Kidney (tissue), 14 donors: ENCODE results near the gene VPREB1. TPM values are rescaled to one million over a fixed set of nuclear protein-coding genes. Genes with fewer than 3 reads are reported as not detected.
"Not testable (repeated sequence)": the region's sequence is repeated elsewhere in the genome, so short reads cannot be mapped to it uniquely, and the experiment has no call there.

Source experiments
- DNase-seq, 5 donors: peaks; one replicate each; pipeline ENCODE4 v3.0.0-alpha.2; 2013 to 2020
- FAIRE-seq: peaks from 2 replicates; lab custom pipeline; 2012; peaks lifted over from hg19 to GRCh38; lab: Jason Lieb, UNC
- H3K27ac ChIP-seq, 2 donors: one replicate each; pipeline ENCODE4 v1.7.0; 2013; ENCODE audit warnings: low read depth in 2 of 2, low read length in 2 of 2, inconsistent platforms in 1 of 2
- H3K27me3 ChIP-seq: one replicate; pipeline ENCODE4 v1.7.1; 2013; ENCODE audit warnings: low read length, inconsistent platforms; ENCODE audit not compliant: control insufficient read depth, insufficient read depth
- H3K36me3 ChIP-seq, 3 donors: one replicate each; pipeline versions ENCODE4 v1.7.0 to v1.7.1; 2013; ENCODE audit warnings: low read length in 3 of 3, control low read depth in 1 of 3, inconsistent platforms in 1 of 3; ENCODE audit not compliant: insufficient read depth in 3 of 3, control insufficient read depth in 2 of 3
- H3K4me1 ChIP-seq, 3 donors: one replicate each; pipeline versions ENCODE4 v1.7.0 to v1.7.1; 2013; ENCODE audit warnings: low read length in 3 of 3, inconsistent platforms in 1 of 3, low read depth in 1 of 3; ENCODE audit not compliant: control insufficient read depth in 2 of 3, insufficient read depth in 2 of 3
- H3K4me3 ChIP-seq, 3 donors: one replicate each; pipeline versions ENCODE4 v1.7.0 to v1.8.1; 2013; ENCODE audit warnings: low read length in 3 of 3, control low read depth in 1 of 3, inconsistent platforms in 1 of 3
- H3K9ac ChIP-seq, 3 donors: one replicate each; pipeline versions ENCODE4 v1.7.0 to v1.7.1; 2013; ENCODE audit warnings: low read length in 3 of 3, control low read depth in 1 of 3, inconsistent platforms in 1 of 3
- H3K9me3 ChIP-seq, 3 donors: one replicate each; pipeline versions ENCODE4 v1.7.0 to v1.7.1; 2013; ENCODE audit warnings: low read length in 3 of 3, control low read depth in 1 of 3, inconsistent platforms in 1 of 3; ENCODE audit not compliant: control insufficient read depth in 2 of 3, insufficient read depth in 1 of 3
- intact Hi-C: fragments of 100-400 bp; cut with DNase I; formaldehyde crosslinking; loops from one replicate; pipeline ENCODE4 v1.11.1; 2022
- polyA plus RNA-seq: library from polyadenylated mRNA; stranded (reverse); fragments of 350-450 nt; fragmentation: Illumina TruSeq; extraction: RNeasy Lipid Tissue Mini Kit (QIAGEN cat#74804); gene quantifications from one replicate; pipeline ENCODE4 v1.2.3, GENCODE V29; 2014; ENCODE audit warnings: low read depth, low replicate concordance; ENCODE audit not compliant: insufficient read depth
- total RNA-seq: library from RNA; stranded (reverse); fragmentation: NEBNext Ultra II Directional; extraction: Animal tissue kit (Norgen Biotek cat#: 25700); gene quantifications from one replicate; pipeline ENCODE4 v1.2.1, GENCODE V29; 2021
- TF ChIP-seq, protein P1 (sequence below): IDR thresholded peaks from 3 replicates; pipeline ENCODE4 v1.5.1; 2012; ENCODE audit warnings: mild to moderate bottlenecking, moderate library complexity, borderline replicate concordance; ENCODE audit not compliant: insufficient read depth; ENCODE audit errors: extremely low read depth
- donor health status: control.
- donor health status: control.
- donor health status: control.
- donor health status: control.
- donor health status: control.
- donor health status: DM: yes; HTN: yes; CAD: no.
- donor health status: Normal renal cell carcinoma (clear cell type).

The VPREB1 gene
- total and polyA plus RNA-seq, 2 donors from 2014 or later = not detected

DNA sequence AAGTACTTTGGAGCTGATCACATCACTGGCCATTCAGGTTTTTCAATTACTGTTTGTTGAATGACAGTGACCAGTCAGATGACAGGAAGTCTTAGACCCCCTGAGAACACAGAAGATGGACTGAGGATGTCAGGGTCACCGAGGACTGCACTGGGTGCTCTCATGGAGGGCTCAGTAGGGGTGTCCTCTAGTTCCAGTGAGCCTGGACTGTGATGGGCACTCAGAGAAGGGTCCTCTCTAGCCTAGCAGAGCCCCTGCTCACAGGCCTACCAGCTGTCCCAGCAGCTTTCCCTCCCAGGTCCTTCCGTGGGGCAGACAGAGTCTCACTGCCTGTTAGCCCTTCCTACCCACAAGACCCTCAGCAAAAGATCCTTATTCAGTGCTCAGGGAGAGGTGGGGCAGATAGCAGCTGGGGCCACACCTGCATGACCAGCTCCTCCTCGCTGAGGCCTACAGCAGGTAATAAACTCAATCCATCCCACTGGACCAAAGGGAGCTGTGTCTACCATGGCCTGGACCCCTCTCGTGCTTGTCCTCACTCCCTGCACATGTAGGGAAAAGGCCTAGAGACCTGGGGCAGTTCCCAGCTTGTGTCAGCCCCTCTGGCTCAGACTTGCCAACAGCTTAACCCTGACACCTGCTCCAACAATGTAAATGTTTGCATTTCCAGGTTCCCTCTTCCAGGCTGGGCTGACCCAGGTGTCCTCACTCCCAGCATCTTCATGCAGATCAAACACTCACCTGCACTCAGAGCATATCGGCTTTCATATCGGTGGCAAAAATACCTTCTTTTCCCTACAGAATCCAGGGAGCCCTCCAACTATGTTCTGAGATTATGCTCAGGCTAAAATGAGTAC is 25.2 kb upstream of the VPREB1 start:
- Histone ChIP-seq H3K9me3 (no peaks in the 10 kb centered on the region), H3K36me3 (no peaks in the 10 kb centered on the region), H3K27me3 (no peaks in the 10 kb centered on the region), H3K4me3 (no peak overlapping the region), H3K4me1 (no peaks in the 10 kb centered on the region), H3K27ac (no peak overlapping the region), H3K9ac (no peak overlapping the region)
- DNase-seq = no peak
- intact Hi-C loops = no loop called here
- no peak for FAIRE-seq
- TF ChIP-seq, protein P1, sequence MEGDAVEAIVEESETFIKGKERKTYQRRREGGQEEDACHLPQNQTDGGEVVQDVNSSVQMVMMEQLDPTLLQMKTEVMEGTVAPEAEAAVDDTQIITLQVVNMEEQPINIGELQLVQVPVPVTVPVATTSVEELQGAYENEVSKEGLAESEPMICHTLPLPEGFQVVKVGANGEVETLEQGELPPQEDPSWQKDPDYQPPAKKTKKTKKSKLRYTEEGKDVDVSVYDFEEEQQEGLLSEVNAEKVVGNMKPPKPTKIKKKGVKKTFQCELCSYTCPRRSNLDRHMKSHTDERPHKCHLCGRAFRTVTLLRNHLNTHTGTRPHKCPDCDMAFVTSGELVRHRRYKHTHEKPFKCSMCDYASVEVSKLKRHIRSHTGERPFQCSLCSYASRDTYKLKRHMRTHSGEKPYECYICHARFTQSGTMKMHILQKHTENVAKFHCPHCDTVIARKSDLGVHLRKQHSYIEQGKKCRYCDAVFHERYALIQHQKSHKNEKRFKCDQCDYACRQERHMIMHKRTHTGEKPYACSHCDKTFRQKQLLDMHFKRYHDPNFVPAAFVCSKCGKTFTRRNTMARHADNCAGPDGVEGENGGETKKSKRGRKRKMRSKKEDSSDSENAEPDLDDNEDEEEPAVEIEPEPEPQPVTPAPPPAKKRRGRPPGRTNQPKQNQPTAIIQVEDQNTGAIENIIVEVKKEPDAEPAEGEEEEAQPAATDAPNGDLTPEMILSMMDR = no peak

DNA sequence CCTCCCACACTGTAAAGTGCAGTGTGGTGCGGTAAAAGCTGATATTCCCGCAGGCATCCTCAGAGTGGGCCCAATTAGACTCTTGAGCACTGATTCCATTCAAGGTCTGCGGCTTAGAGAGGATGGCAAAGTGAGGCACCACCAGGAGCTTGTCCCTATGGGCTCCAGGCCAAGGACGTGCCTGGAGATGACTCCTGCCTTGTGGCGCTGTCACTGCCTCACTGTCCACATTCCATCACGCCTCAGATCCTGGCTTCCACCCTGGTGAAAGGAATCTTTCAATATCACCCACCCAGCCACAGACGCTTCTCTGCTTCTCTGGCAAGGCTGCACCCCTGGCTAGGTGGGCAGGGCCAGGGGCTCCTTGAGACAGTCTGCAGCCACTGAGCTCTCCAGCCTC is 23.5 kb upstream of the VPREB1 start:
- H3K27ac ChIP-seq, intact Hi-C loops, DNase-seq, H3K27me3 ChIP-seq, H3K36me3 ChIP-seq, H3K9ac ChIP-seq, FAIRE-seq, H3K4me3 ChIP-seq, H3K9me3 ChIP-seq, H3K4me1 ChIP-seq: not testable (repeated sequence)

DNA sequence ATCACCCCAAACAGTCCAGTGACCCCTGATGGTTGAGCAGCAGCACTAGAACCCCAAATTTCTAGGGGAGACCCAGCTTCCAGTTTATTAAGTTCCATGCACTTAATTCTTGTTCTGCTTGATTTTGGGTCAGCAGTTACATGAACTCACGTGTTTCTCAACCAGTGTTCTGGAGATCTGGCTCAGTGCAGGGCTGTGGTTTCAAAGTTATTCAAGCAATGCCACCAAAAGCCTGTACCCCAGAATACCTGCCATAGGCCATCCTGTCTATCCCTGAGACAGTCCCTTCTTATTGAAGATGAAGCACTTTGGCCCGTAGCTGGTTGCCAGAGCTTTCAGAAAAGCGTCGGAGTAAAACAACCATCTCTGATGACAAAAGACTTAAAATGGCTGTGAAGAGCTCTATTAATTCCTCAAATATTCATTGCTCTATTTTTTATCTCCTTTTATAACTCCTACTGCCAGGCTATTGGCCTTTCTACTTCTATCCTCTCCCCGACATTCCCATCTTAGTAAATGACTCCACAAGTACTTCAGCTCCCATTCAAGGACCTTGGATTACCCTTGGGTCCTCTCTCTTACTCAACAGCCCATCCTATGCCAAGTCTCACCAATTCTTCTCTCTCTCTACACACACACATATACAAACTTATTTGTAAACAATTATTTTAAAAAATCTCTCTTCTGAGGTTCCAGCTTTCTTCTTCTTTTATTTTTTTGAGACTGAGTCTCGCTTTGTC is 18.0 kb upstream of the VPREB1 start:
- DNase-seq = no peak
- Histone ChIP-seq H3K27me3 (no peaks in the 10 kb centered on the region), H3K4me3 (no peak overlapping the region), H3K4me1 (no peaks in the 10 kb centered on the region), H3K36me3 (no peaks in the 10 kb centered on the region), H3K9me3 (no peaks in the 10 kb centered on the region), H3K27ac (no peak overlapping the region), H3K9ac (no peak overlapping the region)
- TF ChIP-seq, protein P1 = no peak
- no peak for FAIRE-seq
- intact Hi-C loops = no loop called here

DNA sequence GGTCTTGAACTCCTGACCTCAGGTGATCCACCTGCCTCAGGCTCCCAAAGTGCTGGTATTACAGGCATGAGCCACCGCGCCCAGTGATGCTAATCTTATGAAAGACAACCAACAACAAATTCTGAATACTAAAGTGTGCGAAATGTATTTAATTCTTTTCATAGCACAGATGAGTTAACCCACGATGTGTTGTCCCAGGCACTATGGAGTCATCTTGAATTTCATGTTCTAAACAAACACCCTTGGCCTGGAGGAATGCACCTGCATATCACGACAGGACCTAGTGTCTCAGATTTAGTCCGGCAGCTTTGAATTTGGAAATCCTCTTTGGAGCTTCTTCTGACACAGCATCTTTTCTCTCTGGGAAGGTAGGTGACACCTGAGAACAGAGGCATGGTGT is 16.2 kb upstream of the VPREB1 start:
- Histone ChIP-seq H3K27me3 (no peaks in the 10 kb centered on the region), H3K4me3 (no peak overlapping the region), H3K9ac (no peak overlapping the region), H3K27ac (no peak overlapping the region), H3K36me3 (no peaks in the 10 kb centered on the region), H3K9me3 (no peaks in the 10 kb centered on the region), H3K4me1 (no peaks in the 10 kb centered on the region)
- FAIRE-seq (no peak), DNase-seq (no peak)
- intact Hi-C loops = no loop called here
- TF ChIP-seq, protein P1 = no peak
